ENCODE data around the gene BCAT1.
"Not testable (repeated sequence)": the region's sequence is repeated elsewhere in the genome, so short reads cannot be mapped to it uniquely, and the experiment has no call there.

BCAT1 gene

GRCh38 chr12:24913130-24913529 is 35.8 kb downstream of the BCAT1 start:
- Histone ChIP-seq H3K9me3 (no peaks in the 10 kb centered on the region), H3K27ac (no peak overlapping the region), H3K4me1 (ENCODE audit: control insufficient read depth in 1 of 2, insufficient read depth in 1 of 2, low read depth in 1 of 2, low read length in 1 of 2) (no peaks in the 10 kb centered on the region), H3K36me3 (no peaks in the 10 kb centered on the region), H3K27me3 (no peaks in the 10 kb centered on the region), H3K4me3 (ENCODE audit: low read depth in 1 of 2, low read length in 1 of 2) (no peak overlapping the region)
- TF ChIP-seq CTCF (IDR thresholded peaks at IDR 0.05), result no peak

- no peaks in the 10 kb centered on the region for H3K36me3 ChIP-seq
- no peak for TF ChIP-seq CTCF (IDR thresholded peaks at IDR 0.05)
- no peaks in the 10 kb centered on the region for H3K9me3 ChIP-seq
- H3K4me3 ChIP-seq (ENCODE audit: low read depth in 1 of 2, low read length in 1 of 2), result no peak overlapping the region
- no peaks in the 10 kb centered on the region for H3K4me1 ChIP-seq (ENCODE audit: control insufficient read depth in 1 of 2, insufficient read depth in 1 of 2, low read depth in 1 of 2, low read length in 1 of 2)
- H3K27me3 ChIP-seq, result no peaks in the 10 kb centered on the region
- H3K27ac ChIP-seq, result no peak overlapping the region
Observed at GRCh38 chr12:24911271-24911791, 37.6 kb downstream of the BCAT1 start.

GRCh38 chr12:24910192-24910591 is 38.7 kb downstream of the BCAT1 start:
- H3K27me3 ChIP-seq; H3K27ac ChIP-seq; H3K9me3 ChIP-seq; H3K36me3 ChIP-seq; H3K4me1 ChIP-seq (ENCODE audit: control insufficient read depth in 1 of 2, insufficient read depth in 1 of 2, low read depth in 1 of 2, low read length in 1 of 2); H3K4me3 ChIP-seq (ENCODE audit: low read depth in 1 of 2, low read length in 1 of 2): not testable (repeated sequence)

- Histone ChIP-seq H3K4me1 (ENCODE audit: control insufficient read depth in 1 of 2, insufficient read depth in 1 of 2, low read depth in 1 of 2, low read length in 1 of 2) (no peaks in the 10 kb centered on the region), H3K27me3 (peaks cover 14% of the 10 kb centered on the region), H3K4me3 (ENCODE audit: low read depth in 1 of 2, low read length in 1 of 2) (no peak overlapping the region), H3K36me3 (no peaks in the 10 kb centered on the region), H3K27ac (no peak overlapping the region), H3K9me3 (no peaks in the 10 kb centered on the region)
- no peak for TF ChIP-seq CTCF (IDR thresholded peaks at IDR 0.05)
Observed at GRCh38 chr12:24909667-24910066, 39.2 kb downstream of the BCAT1 start.

GRCh38 chr12:24907464-24907863 is 41.4 kb downstream of the BCAT1 start:
- H3K4me1 ChIP-seq (ENCODE audit: control insufficient read depth in 1 of 2, insufficient read depth in 1 of 2, low read depth in 1 of 2, low read length in 1 of 2), result peaks cover 14 to 16% of the 10 kb centered on the region in 2 experiments
- no peak overlapping the region for H3K27ac ChIP-seq
- peaks cover 36% of the 10 kb centered on the region for H3K27me3 ChIP-seq
- H3K9me3 ChIP-seq, result no peaks in the 10 kb centered on the region
- no peak for TF ChIP-seq CTCF (IDR thresholded peaks at IDR 0.05)
- H3K36me3 ChIP-seq, result no peaks in the 10 kb centered on the region
- H3K4me3 ChIP-seq (ENCODE audit: low read depth in 1 of 2, low read length in 1 of 2), result no peak overlapping the region

- H3K27ac ChIP-seq, result no peak overlapping the region
- H3K4me3 ChIP-seq (ENCODE audit: low read depth in 1 of 2, low read length in 1 of 2), result no peak overlapping the region
- H3K27me3 ChIP-seq, result peaks cover 49% of the 10 kb centered on the region
- H3K4me1 ChIP-seq (ENCODE audit: control insufficient read depth in 1 of 2, insufficient read depth in 1 of 2, low read depth in 1 of 2, low read length in 1 of 2), result peaks cover 27 to 30% of the 10 kb centered on the region in 2 experiments
- no peak for TF ChIP-seq CTCF (IDR thresholded peaks at IDR 0.05)
- H3K36me3 ChIP-seq, result no peaks in the 10 kb centered on the region
- no peaks in the 10 kb centered on the region for H3K9me3 ChIP-seq
Observed at GRCh38 chr12:24906141-24906540, 42.8 kb downstream of the BCAT1 start.

All from neutrophil (primary cell).